GM20431 (cell line): ENCODE data around the gene LIPC.

Experiments used
- in situ Hi-C: fragments of 300-500 bp; cut with MseI, MboI; formaldehyde crosslinking; loops from one replicate; pipeline ENCODE4 v1.15.0; 2020; ENCODE audit warnings: low sequenced_read_pairs; ENCODE audit not compliant: unreplicated experiment

LIPC gene

DNA sequence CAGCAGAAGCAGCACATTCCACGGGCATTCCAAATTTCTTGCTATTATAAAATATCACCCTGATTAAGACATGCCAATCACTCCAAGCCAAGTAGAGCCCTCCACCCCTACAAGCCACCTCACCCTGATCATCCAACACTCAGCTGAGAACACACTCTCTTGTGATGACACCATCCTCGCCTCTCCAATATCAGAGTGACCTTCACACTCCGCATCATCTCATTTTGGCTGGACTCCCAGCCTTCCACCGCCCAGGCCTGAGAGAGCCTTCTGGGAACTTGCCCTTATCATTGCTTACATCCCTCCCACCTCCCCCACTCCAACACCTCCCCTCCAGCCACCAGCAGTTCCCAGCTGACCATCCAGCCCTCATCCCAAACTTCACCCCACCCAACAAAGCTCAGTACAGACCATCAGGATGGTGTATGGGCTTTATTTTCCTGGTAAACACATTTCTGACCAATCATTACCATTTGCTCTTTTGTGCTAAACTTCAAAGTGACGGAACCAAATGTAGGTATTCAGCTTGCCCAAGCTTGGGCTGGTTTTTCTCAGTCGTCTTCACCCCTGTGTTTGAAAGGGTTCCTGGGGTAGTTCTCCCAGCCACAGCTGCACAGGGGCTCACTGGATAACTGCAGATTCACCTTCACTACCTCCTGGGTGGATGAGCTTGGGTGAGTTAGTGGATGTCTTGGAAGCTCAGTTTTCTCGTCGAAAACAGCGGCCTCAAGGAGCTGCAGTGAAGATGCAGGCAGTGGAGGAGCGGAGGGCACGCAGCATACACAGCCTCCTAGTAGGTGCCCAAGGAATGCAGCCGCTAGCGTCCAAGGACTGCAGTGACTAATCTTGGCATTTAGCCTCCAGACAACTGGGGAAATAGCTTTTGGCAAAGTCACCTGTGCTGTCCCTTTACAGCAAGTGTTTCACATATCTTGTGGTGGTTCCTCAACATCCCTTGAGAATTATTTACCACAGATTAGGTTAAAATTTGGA, 115.1 kb downstream of the LIPC start:
- in situ Hi-C loops: no loop called here

DNA sequence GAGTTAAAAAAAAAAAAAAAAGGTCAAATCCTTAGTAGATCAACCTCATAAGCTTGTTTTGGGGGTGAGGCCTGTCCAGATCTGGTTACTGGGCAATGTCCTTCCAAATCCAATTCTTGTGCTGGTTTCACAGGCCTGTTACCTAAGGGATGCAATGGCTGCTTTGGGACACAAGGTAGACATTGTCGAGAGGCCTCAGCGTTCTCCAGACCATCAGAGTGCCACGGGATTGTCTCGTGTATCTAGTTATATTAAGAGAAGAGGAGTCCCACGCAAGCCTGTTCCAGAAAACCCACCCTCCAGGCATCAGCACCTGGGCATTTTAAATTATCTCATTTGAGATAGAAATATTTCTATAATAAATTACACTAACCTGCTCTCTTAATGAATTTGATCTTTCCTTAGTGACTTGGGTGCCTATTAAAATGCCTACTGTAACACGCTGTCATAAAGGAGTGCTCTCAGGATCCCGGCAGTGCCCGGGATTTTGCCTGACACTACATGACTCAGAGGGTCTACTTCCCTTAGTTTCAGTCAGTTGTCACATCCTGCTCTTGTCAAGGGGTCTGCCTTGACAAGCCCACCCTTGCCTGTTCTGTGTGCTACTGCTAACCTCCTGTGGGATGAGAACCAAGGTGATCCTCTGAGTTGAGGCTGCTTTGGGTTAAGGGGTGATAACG, 116.0 kb downstream of the LIPC start:
- in situ Hi-C loops: no loop called here

- in situ Hi-C loops: no loop called here
Measured at GRCh38 chr15:58548308-58549012, 116.7 kb downstream of the LIPC start.

DNA sequence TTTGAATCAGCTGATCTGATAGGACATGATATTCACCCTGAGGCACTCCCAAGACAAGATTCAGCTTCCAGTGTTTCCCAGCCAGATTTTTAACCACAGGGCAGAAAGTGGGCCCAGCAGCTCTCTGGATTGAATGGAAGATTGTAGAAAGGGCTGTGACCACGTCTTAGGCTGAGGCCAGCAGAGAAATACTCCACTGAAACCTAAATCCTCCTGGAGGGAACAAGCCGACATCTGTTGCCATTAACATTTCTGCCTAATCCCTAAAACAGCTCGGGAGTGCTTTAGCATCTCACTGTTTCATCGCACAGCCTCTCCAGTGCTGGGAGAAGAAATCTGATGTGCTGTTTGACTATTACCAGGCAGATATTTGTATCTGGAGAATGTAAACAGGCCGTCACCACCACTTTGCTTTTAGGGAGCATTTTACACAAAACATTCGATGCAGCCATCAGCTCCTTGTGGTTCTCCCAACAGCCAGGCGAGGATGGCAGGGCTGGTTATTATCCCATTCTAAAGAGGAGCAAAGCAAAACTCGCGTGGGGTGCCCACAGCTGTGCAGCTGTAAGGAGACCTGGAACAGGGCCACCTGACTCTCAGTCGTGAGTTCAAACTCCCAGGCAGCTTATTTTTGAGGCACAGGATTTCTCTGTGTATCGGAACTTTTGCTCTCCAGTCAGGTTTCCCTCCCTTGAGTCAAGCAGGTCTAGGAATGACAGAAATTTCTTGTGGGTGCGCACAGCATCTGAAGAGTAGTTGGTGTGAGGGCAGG, 117.4 kb downstream of the LIPC start:
- in situ Hi-C loops: no loop called here

DNA sequence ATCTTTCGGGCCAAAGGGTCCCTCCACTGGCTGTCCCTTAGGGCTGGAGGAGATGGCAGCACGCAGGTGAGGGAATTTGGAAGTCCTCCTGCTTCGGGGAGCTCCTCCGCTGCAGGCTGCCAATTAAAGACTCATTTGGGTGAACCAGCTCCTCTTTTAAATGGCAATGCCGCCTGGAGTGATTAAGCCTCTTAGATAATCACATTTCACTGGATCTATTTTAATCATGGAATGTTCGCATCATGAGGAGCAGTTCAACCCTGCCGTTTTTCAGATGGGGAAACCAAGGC, 117.9 kb downstream of the LIPC start:
- in situ Hi-C loops: no loop called here

DNA sequence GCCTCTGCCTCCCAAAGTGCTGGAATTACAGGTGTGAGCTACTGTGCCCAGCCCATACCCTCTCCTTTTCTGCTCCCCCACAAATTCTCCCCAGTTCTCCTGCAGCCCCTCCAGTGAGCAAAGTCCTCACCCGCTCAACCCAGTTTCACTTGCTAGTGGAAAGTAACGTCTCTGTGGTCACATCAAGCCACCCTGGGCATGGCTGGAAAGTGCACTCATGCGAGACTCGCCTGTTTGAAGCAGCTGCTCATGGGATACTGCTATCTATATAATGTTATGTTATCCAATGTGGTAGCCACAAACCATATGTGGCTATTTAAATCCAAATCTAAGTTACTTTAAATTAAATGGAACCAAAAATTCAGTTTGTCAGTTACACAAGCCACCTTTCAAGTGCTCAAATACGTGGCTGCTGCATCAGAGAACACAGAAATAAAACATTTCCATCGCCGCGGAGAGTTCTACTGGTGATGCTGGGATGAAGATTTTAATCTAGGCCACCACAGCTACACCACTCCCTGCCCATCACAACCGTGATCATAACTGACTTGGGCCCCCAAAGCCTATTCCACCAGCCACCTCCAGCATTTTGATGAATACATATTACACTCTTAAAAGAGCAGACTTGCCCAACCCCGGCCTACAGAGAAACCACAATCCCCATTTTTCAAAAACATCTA, 119.4 kb downstream of the LIPC start:
- in situ Hi-C loops: no loop called here

DNA sequence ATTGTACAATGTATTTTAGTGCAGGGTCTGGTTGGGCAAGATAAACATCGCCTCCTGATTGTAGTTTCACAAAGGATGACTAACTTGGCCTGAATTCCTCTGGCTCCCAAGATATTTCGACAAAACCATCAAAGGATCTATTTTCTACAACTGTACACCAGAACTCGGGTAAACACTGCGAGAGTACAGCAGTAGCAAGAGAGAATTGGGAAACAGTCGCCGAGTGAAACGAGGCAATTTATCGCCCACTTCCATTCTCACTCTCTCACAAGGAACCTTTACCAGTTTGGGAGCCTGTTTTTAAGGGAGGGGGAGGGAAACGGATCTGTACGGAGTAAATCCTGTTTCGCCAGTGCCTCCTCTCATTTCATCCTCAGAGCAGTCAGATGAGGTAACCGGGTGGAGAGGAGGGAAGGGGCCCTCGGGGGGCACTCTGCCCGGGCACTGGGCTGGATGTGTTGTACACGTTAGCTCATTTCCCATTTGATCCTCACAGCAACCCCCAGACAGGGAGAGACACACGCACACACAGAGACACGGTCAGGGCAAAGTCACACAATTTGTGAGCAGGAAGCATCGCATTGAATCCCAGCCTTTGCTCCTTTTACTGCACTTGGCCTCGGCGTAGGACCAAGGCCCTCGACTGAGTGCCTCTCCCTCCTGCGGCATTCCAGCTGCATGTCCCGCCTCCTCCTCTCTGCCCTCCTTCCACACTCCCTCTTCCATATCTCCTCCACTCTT, 120.1 kb downstream of the LIPC start:
- in situ Hi-C loops: no loop called here

DNA sequence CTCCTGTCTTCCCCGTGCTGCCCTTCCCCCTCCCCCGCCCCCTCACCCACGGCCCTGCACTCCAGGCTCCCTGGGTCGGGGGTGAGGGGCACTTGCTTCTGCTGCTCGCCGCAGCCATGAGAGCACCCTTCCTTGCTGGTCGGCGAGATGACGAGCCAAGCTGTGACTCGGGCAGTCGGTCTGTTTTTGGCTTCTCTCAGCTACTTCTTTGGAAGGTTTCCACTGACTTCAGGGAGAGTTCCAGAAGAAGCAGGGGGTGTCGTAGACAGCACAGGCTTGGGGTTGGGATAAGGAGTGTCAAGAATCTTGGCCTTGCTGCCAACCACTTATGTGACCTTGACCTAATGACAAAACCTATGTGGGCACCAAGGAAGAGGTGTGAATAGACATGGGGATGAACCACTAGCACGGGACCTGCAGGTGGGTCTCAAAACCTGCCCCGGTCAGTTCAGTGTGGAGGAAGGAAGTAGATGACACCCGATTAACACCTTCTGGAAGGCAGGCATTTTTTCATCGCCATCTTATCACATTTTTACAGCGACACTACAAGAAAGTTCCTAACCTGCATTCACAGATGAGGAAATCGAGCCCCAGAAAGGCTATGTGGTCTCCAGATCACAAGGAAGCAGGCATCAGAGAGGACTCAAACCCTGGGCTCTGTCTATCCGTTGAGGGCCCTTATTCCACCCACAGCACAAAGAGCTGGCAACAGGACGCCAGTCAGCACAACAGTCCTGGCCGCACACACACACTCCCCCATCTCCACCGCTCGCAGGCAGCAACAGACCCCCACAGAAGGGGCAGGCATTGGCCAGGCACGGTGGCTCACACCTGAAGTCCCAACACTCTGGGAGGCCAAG, 120.9 kb downstream of the LIPC start:
- in situ Hi-C loops: no loop called here

GRCh38 chr15:58553365-58553918, 121.7 kb downstream of the LIPC start:
- in situ Hi-C loops: no loop called here

DNA sequence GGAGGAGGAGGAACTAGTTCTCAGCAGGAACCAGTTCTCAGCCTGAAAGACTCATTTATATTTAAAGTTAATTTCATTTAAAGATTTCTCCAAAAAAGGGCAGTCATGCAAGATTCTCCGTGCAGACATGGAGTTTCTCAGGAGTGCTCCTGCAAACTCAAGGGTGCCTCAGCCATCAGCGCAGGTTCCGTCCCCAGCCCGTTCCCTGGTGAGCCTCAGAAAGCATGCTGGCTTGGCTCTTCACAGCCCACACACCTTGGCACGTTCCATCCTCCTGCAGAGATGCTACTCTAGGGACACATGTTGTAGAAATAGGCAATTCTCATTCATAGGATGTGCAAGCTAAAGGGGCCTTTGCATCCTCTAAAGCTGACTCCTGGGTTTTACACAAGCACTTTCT, 123.0 kb downstream of the LIPC start:
- in situ Hi-C loops: no loop called here

- in situ Hi-C loops: no loop called here
Measured at GRCh38 chr15:58555162-58556027, 123.6 kb downstream of the LIPC start.

GRCh38 chr15:58556028-58556361, 124.2 kb downstream of the LIPC start:
- in situ Hi-C loops: no loop called here

DNA sequence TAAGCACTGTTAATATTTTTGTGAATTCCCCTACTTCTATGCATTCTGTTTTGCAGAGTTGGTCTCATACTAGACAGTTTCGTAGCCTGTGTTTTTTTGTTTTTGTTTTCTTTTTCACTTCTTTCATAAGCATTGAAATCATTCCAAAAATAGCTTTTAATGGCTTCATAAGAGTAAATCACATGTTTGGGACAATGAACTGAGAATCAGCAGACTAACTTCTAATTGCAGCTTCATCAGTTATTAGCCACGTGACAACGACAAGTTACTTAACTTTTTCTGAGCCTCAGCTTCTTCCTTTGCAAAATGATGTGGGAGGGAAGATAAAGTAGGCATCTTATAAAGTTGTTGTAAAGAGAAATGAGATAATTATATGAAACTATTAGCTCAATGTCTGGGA, 124.8 kb downstream of the LIPC start:
- in situ Hi-C loops: no loop called here

GRCh38 chr15:58558777-58559176, 127.0 kb downstream of the LIPC start:
- in situ Hi-C loops: no loop called here

- in situ Hi-C loops: no loop called here
Measured at GRCh38 chr15:58559904-58560588, 128.3 kb downstream of the LIPC start.

GRCh38 chr15:58561321-58561720, 129.5 kb downstream of the LIPC start:
- in situ Hi-C loops: no loop called here
